Fibroblast of mammary gland (primary cell): ENCODE results near the gene ACAA2.

Experiments used
- DNase-seq: peaks from one replicate; pipeline ENCODE4 v3.0.0-alpha.2; 2010; ENCODE audit warnings: low read depth
- H3K4me3 ChIP-seq: 2 replicates; pipeline ENCODE4 v1.5.1; 2011; ENCODE audit warnings: low read depth, mild to moderate bottlenecking, low read length, moderate library complexity; ENCODE audit not compliant: control insufficient read depth
- TF ChIP-seq, protein P1 (sequence below): conservative IDR thresholded peaks from 2 replicates; pipeline ENCODE4 v1.5.1; 2011; ENCODE audit warnings: low read depth, low read length, inconsistent platforms; ENCODE audit not compliant: control insufficient read depth, insufficient read depth

Gene ACAA2

DNA sequence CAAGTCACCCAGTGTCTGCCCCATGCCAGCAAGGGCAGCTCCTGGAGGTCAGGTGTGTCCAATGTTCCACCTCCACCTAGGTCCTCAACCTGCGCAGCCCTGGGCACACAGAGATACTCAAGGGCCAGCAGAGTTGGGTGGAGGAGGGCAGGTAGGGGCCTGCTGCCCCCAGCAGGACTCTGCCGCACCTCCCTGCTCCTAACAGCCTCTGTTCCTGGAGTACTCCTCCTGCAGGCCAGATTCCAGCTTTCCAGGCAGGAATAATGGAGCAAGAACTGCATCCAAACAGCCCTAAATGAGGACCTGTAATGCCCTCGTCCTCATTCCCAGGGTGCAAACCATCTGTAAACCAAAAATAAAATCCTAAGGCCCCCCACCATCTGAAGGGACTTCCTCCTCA lies 44.4 kb upstream of the ACAA2 start:
- DNase-seq = no peak
- H3K4me3 ChIP-seq = no peak overlapping the region
- TF ChIP-seq, protein P1, sequence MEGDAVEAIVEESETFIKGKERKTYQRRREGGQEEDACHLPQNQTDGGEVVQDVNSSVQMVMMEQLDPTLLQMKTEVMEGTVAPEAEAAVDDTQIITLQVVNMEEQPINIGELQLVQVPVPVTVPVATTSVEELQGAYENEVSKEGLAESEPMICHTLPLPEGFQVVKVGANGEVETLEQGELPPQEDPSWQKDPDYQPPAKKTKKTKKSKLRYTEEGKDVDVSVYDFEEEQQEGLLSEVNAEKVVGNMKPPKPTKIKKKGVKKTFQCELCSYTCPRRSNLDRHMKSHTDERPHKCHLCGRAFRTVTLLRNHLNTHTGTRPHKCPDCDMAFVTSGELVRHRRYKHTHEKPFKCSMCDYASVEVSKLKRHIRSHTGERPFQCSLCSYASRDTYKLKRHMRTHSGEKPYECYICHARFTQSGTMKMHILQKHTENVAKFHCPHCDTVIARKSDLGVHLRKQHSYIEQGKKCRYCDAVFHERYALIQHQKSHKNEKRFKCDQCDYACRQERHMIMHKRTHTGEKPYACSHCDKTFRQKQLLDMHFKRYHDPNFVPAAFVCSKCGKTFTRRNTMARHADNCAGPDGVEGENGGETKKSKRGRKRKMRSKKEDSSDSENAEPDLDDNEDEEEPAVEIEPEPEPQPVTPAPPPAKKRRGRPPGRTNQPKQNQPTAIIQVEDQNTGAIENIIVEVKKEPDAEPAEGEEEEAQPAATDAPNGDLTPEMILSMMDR = no peak

DNA sequence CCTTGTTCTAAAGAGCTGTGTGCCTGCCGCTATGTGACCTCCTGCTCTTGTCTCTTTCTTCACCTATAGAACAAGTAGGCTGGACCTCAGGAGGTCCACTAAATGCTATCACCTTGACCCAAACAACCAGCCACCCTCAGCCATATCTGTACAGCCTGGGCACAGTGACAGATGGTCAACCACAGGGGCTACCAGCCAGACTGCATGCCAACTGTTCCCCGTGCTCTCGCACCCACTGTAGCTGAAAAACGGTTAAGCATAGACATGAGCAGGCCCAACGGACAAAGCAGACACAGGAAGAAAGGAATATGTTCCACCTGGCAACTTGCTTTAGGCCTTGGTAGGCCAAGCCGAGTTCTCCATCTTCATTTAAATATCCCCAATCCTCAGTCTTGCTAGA lies 43.2 kb upstream of the ACAA2 start:
- TF ChIP-seq, protein P1 = no peak
- no peak for DNase-seq
- H3K4me3 ChIP-seq = no peak overlapping the region

DNA sequence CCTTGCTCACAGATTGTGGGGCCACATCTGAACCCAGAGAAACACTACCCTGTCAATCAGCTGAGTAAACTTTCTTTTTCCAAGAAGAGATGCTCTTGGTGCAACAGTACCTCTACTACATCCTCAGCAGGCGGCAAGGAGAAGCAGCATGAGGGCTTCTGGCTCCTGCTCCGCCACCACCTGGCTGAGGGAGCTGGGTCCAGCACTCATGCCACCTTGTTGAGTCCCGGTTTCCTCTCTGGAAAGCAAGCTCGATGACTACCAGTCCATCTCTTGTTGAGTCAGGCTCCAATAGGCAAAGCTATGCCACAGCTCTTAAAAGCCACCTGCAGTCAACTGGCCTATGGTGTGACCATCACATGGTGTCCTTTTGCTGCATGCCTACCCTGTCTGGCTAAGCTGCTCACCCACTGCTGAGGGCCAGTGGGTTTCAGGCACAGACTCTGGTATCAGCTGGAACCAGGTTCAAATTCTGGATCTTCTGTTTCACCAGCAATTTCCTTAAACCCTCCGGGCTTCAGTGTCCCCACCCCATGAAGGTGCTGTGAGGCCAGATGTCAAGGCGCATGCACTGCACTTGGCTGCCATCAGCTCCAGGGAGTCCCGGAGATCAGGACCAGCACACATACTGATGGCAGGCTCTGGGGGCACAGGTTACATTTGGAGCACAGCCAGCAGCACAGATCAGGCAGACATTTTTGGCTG lies 42.5 kb upstream of the ACAA2 start:
- no peak for DNase-seq

GRCh38 chr18:49854681-49855080 lies 41.3 kb upstream of the ACAA2 start:
- H3K4me3 ChIP-seq = no peak overlapping the region
- DNase-seq = no peak
- TF ChIP-seq, protein P1 = no peak

More for the DNA sequence above, 42.5 kb upstream of the ACAA2 start:
- H3K4me3 ChIP-seq = no peak overlapping the region
- TF ChIP-seq, protein P1 = no peak

- no peak overlapping the region for H3K4me3 ChIP-seq
- no peak for DNase-seq
- TF ChIP-seq, protein P1 = no peak
These were observed 40.1 kb upstream of the ACAA2 start for GRCh38 chr18:49853436-49853835.

GRCh38 chr18:49853011-49853410 lies 39.7 kb upstream of the ACAA2 start:
- no peak overlapping the region for H3K4me3 ChIP-seq
- DNase-seq = no peak
- TF ChIP-seq, protein P1 = no peak
